KOPT-K1 (cell line): Measurements from ENCODE around the gene DNAH7.

ENCODE experiments used
- H3K27ac ChIP-seq: fragments of 200-600 bp; sonication (generic); 2 replicates; pipeline ENCODE4 v1.5.1; 2016; ENCODE audit warnings: antibody characterized with exemption, mild to moderate bottlenecking, low read depth, low read length; ENCODE audit not compliant: poor library complexity, severe bottlenecking
- H3K36me3 ChIP-seq: fragments of 200-600 bp; sonication (generic); 2 replicates; pipeline ENCODE4 v1.5.1; 2017; ENCODE audit warnings: antibody characterized with exemption, mild to moderate bottlenecking, low read length, moderate library complexity; ENCODE audit not compliant: insufficient read depth
- H3K9me3 ChIP-seq: fragments of 200-600 bp; sonication (generic); 2 replicates; pipeline ENCODE4 v1.5.1; 2017; ENCODE audit warnings: antibody characterized with exemption, low read length, mild to moderate bottlenecking; ENCODE audit not compliant: insufficient read depth, poor library complexity, severe bottlenecking

The DNAH7 gene

GRCh38 chr2:196054631-196055030, 14.0 kb downstream of the DNAH7 start:
- Histone ChIP-seq H3K27ac (no peak overlapping the region), H3K36me3 (no peaks in the 10 kb centered on the region), H3K9me3 (no peaks in the 10 kb centered on the region)

GRCh38 chr2:196046123-196046917, 22.3 kb downstream of the DNAH7 start:
- no peak overlapping the region for H3K27ac ChIP-seq

GRCh38 chr2:196041786-196042185, 26.9 kb downstream of the DNAH7 start:
- Histone ChIP-seq H3K27ac (no peak overlapping the region), H3K36me3 (no peaks in the 10 kb centered on the region), H3K9me3 (peaks cover 16% of the 10 kb centered on the region)

More at GRCh38 chr2:196046123-196046917, 22.3 kb downstream of the DNAH7 start:
- no peaks in the 10 kb centered on the region for H3K9me3 ChIP-seq
- H3K36me3 ChIP-seq: no peaks in the 10 kb centered on the region

GRCh38 chr2:196040218-196040617, 28.4 kb downstream of the DNAH7 start:
- H3K9me3 ChIP-seq: peaks cover 16% of the 10 kb centered on the region

GRCh38 chr2:196036442-196036841, 32.2 kb downstream of the DNAH7 start:
- H3K36me3 ChIP-seq: no peaks in the 10 kb centered on the region
- no peak overlapping the region for H3K27ac ChIP-seq
- peaks cover 19% of the 10 kb centered on the region for H3K9me3 ChIP-seq

More at GRCh38 chr2:196040218-196040617, 28.4 kb downstream of the DNAH7 start:
- H3K36me3 ChIP-seq: no peaks in the 10 kb centered on the region
- no peak overlapping the region for H3K27ac ChIP-seq

- Histone ChIP-seq H3K27ac (no peak overlapping the region), H3K9me3 (no peaks in the 10 kb centered on the region), H3K36me3 (no peaks in the 10 kb centered on the region)
These were observed 50.6 kb downstream of the DNAH7 start for GRCh38 chr2:196018037-196018436.

GRCh38 chr2:196012314-196012713, 56.3 kb downstream of the DNAH7 start:
- Histone ChIP-seq H3K9me3 (no peaks in the 10 kb centered on the region), H3K27ac (no peak overlapping the region), H3K36me3 (no peaks in the 10 kb centered on the region)

GRCh38 chr2:196000551-196000950, 68.1 kb downstream of the DNAH7 start:
- Histone ChIP-seq H3K27ac (no peak overlapping the region), H3K9me3 (no peaks in the 10 kb centered on the region), H3K36me3 (no peaks in the 10 kb centered on the region)

GRCh38 chr2:195998070-195998469, 70.6 kb downstream of the DNAH7 start:
- Histone ChIP-seq H3K9me3 (no peaks in the 10 kb centered on the region), H3K36me3 (no peaks in the 10 kb centered on the region), H3K27ac (no peak overlapping the region)

GRCh38 chr2:195995499-195995898, 73.1 kb downstream of the DNAH7 start:
- Histone ChIP-seq H3K36me3 (no peaks in the 10 kb centered on the region), H3K9me3 (no peaks in the 10 kb centered on the region), H3K27ac (no peak overlapping the region)

GRCh38 chr2:195993623-195994022, 75.0 kb downstream of the DNAH7 start:
- Histone ChIP-seq H3K9me3 (no peaks in the 10 kb centered on the region), H3K36me3 (no peaks in the 10 kb centered on the region), H3K27ac (no peak overlapping the region)

GRCh38 chr2:195985741-195986140, 82.9 kb downstream of the DNAH7 start:
- no peak overlapping the region for H3K27ac ChIP-seq
- no peaks in the 10 kb centered on the region for H3K36me3 ChIP-seq

GRCh38 chr2:195984923-195985726, 83.5 kb downstream of the DNAH7 start:
- H3K36me3 ChIP-seq: no peaks in the 10 kb centered on the region
- no peak overlapping the region for H3K27ac ChIP-seq
- H3K9me3 ChIP-seq: peaks cover 4% of the 10 kb centered on the region

More at GRCh38 chr2:195985741-195986140, 82.9 kb downstream of the DNAH7 start:
- H3K9me3 ChIP-seq: no peaks in the 10 kb centered on the region

- Histone ChIP-seq H3K27ac (no peak overlapping the region), H3K36me3 (no peaks in the 10 kb centered on the region)
These were observed 101.3 kb downstream of the DNAH7 start for GRCh38 chr2:195967336-195967735.

GRCh38 chr2:195961873-195962272, 106.8 kb downstream of the DNAH7 start:
- no peaks in the 10 kb centered on the region for H3K36me3 ChIP-seq
- H3K27ac ChIP-seq: no peak overlapping the region
- H3K9me3 ChIP-seq: no peaks in the 10 kb centered on the region

More at GRCh38 chr2:195967336-195967735, 101.3 kb downstream of the DNAH7 start:
- H3K9me3 ChIP-seq: no peaks in the 10 kb centered on the region
